ENCODE data around the gene NDUFV2.

DNA sequence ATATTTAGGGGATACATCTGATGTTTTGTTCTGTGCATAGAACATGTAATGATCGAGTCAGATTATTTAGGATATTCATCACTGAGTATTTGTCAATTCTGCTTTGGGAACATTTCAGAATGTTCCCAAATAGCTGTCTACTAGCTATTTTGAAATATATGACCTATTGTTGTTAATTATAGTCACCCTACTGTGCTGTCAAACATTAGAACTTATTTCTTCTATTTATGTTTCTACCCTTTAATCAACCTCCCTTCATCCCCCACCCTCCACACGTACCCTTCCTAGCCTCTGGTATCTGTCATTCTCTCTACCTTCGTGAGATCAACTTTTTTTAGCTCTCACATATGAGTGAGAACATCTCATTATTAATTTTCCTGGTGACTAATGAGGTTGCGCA is 75.0 kb downstream of the NDUFV2 start:
- TF ChIP-seq EZH2 (IDR thresholded peaks at IDR 0.05; ENCODE audit: low read depth, low read length, severe bottlenecking) (no peak), CREB1 (IDR thresholded peaks at IDR 0.05) (no peak), SAP30 (IDR thresholded peaks at IDR 0.05; ENCODE audit: insufficient read depth, insufficient replicate concordance, low read length) (no peak), CEBPB (IDR thresholded peaks at IDR 0.05; ENCODE audit: low read depth, low read length) (no peak)
- TF ChIP-seq, protein P1, sequence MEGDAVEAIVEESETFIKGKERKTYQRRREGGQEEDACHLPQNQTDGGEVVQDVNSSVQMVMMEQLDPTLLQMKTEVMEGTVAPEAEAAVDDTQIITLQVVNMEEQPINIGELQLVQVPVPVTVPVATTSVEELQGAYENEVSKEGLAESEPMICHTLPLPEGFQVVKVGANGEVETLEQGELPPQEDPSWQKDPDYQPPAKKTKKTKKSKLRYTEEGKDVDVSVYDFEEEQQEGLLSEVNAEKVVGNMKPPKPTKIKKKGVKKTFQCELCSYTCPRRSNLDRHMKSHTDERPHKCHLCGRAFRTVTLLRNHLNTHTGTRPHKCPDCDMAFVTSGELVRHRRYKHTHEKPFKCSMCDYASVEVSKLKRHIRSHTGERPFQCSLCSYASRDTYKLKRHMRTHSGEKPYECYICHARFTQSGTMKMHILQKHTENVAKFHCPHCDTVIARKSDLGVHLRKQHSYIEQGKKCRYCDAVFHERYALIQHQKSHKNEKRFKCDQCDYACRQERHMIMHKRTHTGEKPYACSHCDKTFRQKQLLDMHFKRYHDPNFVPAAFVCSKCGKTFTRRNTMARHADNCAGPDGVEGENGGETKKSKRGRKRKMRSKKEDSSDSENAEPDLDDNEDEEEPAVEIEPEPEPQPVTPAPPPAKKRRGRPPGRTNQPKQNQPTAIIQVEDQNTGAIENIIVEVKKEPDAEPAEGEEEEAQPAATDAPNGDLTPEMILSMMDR (IDR thresholded peaks at IDR 0.05; ENCODE audit: control extremely low read depth in 1 of 3, insufficient read depth in 1 of 3, low read depth in 1 of 3, low read length in 3 of 3) = no peak
